Natural killer cell (primary cell): ENCODE results near the gene CACNG4. TPM values are rescaled to one million over a fixed set of nuclear protein-coding genes. Genes with fewer than 3 reads are reported as not detected.

Source experiments
- ATAC-seq, 3 donors: fragments of 150-1000 bp in 2 of 3; fragments of 200-7000 bp in 1 of 3; cut with Tn5 transposase; 1 replicate in 1 of 3; 2 replicates in 2 of 3; pipeline ENCODE4 v1.10.0; 2021; ENCODE audit warnings: mild to moderate bottlenecking in 2 of 3, moderate library complexity in 2 of 3
- DNase-seq, 2 donors: peaks; one replicate each; pipeline versions ENCODE4 v3.0.0 to v3.0.0-alpha.2; 2013 to 2021; ENCODE audit warnings: mixed read lengths in 1 of 2
- H3K27ac ChIP-seq: one replicate; pipeline ENCODE4 v1.5.1; 2013; ENCODE audit warnings: mild to moderate bottlenecking, low read length
- H3K27me3 ChIP-seq: one replicate; pipeline ENCODE4 v1.6.1; 2013; ENCODE audit warnings: low read length; ENCODE audit not compliant: control insufficient read depth, insufficient read depth
- H3K36me3 ChIP-seq: one replicate; pipeline ENCODE4 v1.6.1; 2013; ENCODE audit warnings: low read length; ENCODE audit not compliant: control insufficient read depth, insufficient read depth
- H3K4me1 ChIP-seq: one replicate; pipeline ENCODE4 v1.6.1; 2013; ENCODE audit warnings: low read length; ENCODE audit not compliant: control insufficient read depth, insufficient read depth
- H3K4me3 ChIP-seq: one replicate; pipeline ENCODE4 v1.5.1; 2013; ENCODE audit warnings: low read length
- H3K9me3 ChIP-seq: one replicate; pipeline ENCODE4 v1.6.1; 2013; ENCODE audit warnings: low read length; ENCODE audit not compliant: control insufficient read depth, insufficient read depth
- H3K27ac Mint-ChIP-seq, 2 donors: one replicate each; pipeline ENCODE4 v1.8.0; 2022; ENCODE audit warnings: mild to moderate bottlenecking in 2 of 2, mixed read lengths in 2 of 2, moderate library complexity in 1 of 2
- H3K27me3 Mint-ChIP-seq, 2 donors: one replicate each; pipeline ENCODE4 v1.8.0; 2022; ENCODE audit warnings: low read depth in 2 of 2, mixed read lengths in 2 of 2
- H3K36me3 Mint-ChIP-seq: one replicate; pipeline ENCODE4 v1.8.0; 2022; ENCODE audit warnings: mixed read lengths
- H3K4me1 Mint-ChIP-seq, 2 donors: one replicate each; pipeline ENCODE4 v1.8.0; 2022; ENCODE audit warnings: mixed read lengths in 2 of 2
- H3K4me3 Mint-ChIP-seq: one replicate; pipeline ENCODE4 v1.8.0; 2022; ENCODE audit warnings: mild to moderate bottlenecking, moderate library complexity, mixed read lengths
- H3K9me3 Mint-ChIP-seq, 2 donors: one replicate each; pipeline ENCODE4 v1.8.0; 2022; ENCODE audit warnings: mixed read lengths in 2 of 2
- WGBS: methylation state at CpG from one replicate; pipeline ENCODE4 v1.1.7; 2013; ENCODE audit warnings: missing lambda C conversion rate; ENCODE audit not compliant: insufficient coverage; 5-methylcytosine and 5-hydroxymethylcytosine counted together
- intact Hi-C: fragments of 100-400 bp; cut with micrococcal nuclease; formaldehyde crosslinking; loops from one replicate; pipeline ENCODE4 v1.14.2; 2022
- total RNA-seq, 4 donors: library from RNA; stranded (reverse); fragments of 120-200 nt in 1 of 4; gene quantifications; one replicate each; pipeline versions ENCODE4 v1.2.3 to v1.2.4, GENCODE V29; 2013 to 2022
- TF ChIP-seq, protein P1 (sequence below): fragments of 200-600 bp; IDR thresholded peaks from one replicate; pipeline ENCODE4 v1.8.0; 2022; ENCODE audit warnings: antibody characterized with exemption

CACNG4 gene
- total RNA-seq, 3 donors from 2014 or later (not counting 1 experiment from before 2014, with no cell fraction given): not detected

DNA sequence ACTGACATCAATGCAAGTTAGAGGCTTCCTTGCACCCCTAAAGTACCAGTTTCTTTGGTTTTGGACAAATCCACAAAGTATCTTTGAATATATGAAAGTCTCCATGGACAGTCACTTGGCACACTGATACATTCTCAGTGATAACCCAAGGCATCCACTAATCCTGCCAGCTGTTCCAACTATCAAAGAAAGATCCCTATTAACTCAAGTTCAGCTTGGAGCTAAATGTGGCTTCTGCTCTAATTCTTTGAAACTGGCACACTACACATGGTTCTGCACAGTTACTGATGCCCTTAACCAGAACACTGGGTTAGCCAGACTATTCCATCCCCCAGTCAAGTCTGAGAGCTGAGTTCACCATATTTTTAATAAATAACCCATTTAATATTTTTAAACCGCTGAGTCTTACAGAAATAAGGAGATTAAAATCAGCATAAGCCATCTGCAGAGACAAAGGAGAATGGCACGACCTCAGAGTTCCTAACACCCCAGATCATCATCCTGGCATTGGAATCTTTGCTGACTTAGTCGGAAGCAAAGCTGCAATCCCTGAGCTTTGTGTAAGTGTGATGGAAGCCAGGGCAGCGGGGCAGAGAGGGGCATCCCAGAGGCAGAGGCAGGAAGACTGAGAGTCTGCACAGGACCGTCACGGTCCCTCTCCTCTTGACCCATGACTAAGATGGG, 86.1 kb downstream of the CACNG4 start:
- H3K4me1 ChIP-seq: no peaks in the 10 kb centered on the region
- H3K27me3 ChIP-seq: no peaks in the 10 kb centered on the region
- 85% methylated on average over 6 of the region's 6 CpGs for WGBS
- peaks cover 22% of the 10 kb centered on the region for H3K9me3 ChIP-seq
- TF ChIP-seq, protein P1, sequence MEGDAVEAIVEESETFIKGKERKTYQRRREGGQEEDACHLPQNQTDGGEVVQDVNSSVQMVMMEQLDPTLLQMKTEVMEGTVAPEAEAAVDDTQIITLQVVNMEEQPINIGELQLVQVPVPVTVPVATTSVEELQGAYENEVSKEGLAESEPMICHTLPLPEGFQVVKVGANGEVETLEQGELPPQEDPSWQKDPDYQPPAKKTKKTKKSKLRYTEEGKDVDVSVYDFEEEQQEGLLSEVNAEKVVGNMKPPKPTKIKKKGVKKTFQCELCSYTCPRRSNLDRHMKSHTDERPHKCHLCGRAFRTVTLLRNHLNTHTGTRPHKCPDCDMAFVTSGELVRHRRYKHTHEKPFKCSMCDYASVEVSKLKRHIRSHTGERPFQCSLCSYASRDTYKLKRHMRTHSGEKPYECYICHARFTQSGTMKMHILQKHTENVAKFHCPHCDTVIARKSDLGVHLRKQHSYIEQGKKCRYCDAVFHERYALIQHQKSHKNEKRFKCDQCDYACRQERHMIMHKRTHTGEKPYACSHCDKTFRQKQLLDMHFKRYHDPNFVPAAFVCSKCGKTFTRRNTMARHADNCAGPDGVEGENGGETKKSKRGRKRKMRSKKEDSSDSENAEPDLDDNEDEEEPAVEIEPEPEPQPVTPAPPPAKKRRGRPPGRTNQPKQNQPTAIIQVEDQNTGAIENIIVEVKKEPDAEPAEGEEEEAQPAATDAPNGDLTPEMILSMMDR: no peak
- H3K4me3 ChIP-seq: no peak overlapping the region
- Mint-ChIP-seq H3K27ac (no peak overlapping the region), H3K36me3 (peaks cover 18% of the 10 kb centered on the region), H3K4me1 (no peaks in the 10 kb centered on the region), H3K27me3 (no peaks in the 10 kb centered on the region), H3K9me3 (peaks cover 2 to 9% of the 10 kb centered on the region in 2 donors), H3K4me3 (no peak overlapping the region)
- no peaks in the 10 kb centered on the region for H3K36me3 ChIP-seq
- ATAC-seq: no peak
- DNase-seq: no peak
- H3K27ac ChIP-seq: no peak overlapping the region
- intact Hi-C loops: no loop called here

DNA sequence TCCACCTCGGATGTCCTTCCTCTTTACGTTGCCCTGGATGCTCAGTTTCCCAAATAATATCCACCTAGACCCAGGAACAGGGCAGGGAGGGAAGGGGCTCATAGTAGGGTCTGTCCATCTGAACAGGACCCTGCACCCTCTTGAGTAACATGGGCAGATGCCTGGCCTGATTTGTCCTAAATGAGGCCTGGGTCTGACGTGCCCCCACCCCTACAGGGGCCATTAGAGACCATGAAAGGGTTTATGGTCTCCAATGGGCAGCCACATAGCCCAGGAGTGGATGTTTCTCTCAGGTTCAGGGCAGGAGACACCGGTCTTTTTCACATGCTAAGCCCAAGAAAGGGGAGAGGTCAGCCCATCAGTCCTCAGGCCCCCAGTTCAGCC, 86.6 kb downstream of the CACNG4 start:
- Mint-ChIP-seq H3K36me3 (peaks cover 18% of the 10 kb centered on the region), H3K27ac (no peak overlapping the region)

DNA sequence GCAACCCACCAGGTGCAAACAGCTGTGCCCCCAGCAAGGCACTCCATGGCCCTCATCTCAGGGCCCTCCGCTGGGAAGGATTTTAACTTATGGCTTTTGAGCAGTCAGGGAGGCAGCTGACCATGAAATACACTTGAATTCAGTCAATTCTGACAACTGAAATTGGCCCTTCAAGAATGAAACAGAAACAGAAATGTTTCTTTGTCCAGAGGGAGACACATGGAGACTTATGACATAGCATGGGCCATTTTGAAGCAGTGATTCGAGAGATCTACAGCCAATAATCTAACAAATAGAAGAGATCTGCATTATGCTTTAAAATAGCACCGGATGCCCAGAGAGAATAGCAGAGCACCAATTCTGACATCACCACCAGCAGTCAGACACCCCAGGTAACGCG, 87.3 kb downstream of the CACNG4 start:
- no peak overlapping the region for H3K27ac Mint-ChIP-seq
- no peak for DNase-seq
- Histone ChIP-seq H3K9me3 (peaks cover 22% of the 10 kb centered on the region), H3K27ac (no peak overlapping the region), H3K36me3 (no peaks in the 10 kb centered on the region), H3K27me3 (no peaks in the 10 kb centered on the region), H3K4me1 (no peaks in the 10 kb centered on the region), H3K4me3 (no peak overlapping the region)
- 92% methylated on average over 4 of the region's 5 CpGs for WGBS
- intact Hi-C loops: no loop called here
- H3K36me3 Mint-ChIP-seq: peaks cover 18% of the 10 kb centered on the region
- no peaks in the 10 kb centered on the region for H3K27me3 Mint-ChIP-seq
- peaks cover 2 to 9% of the 10 kb centered on the region in 2 donors for H3K9me3 Mint-ChIP-seq
- no peaks in the 10 kb centered on the region for H3K4me1 Mint-ChIP-seq
- TF ChIP-seq, protein P1: no peak
- no peak for ATAC-seq
- H3K4me3 Mint-ChIP-seq: no peak overlapping the region

More for the DNA sequence above, 86.6 kb downstream of the CACNG4 start:
- Mint-ChIP-seq H3K9me3 (peaks cover 2 to 9% of the 10 kb centered on the region in 2 donors), H3K27me3 (no peaks in the 10 kb centered on the region), H3K4me3 (no peak overlapping the region), H3K4me1 (no peaks in the 10 kb centered on the region)
- DNase-seq (no peak), ATAC-seq (no peak)
- peaks cover 22% of the 10 kb centered on the region for H3K9me3 ChIP-seq
- no peak overlapping the region for H3K4me3 ChIP-seq
- 52% methylated on average over 2 of the region's 4 CpGs for WGBS
- no peak overlapping the region for H3K27ac ChIP-seq
- no peaks in the 10 kb centered on the region for H3K27me3 ChIP-seq
- H3K36me3 ChIP-seq: no peaks in the 10 kb centered on the region
- intact Hi-C loops: no loop called here
- TF ChIP-seq, protein P1: no peak
- no peaks in the 10 kb centered on the region for H3K4me1 ChIP-seq
